Measurements from ENCODE around the gene RNF145. TPM values are rescaled to one million over a fixed set of nuclear protein-coding genes. Genes with fewer than 3 reads are reported as not detected.

RNF145 gene
- 40.8 TPM for polyA plus RNA-seq (2013)

GRCh38 chr5:159209438-159210209 is at the start of gene RNF145:
RNF145 (minus strand) TSS chr5:159209553; CDS start chr5:159203617, 5,936 bp downstream.
- Histone ChIP-seq H3K27ac (ENCODE audit: insufficient read depth in 1 of 2, low read depth in 1 of 2, low read length in 2 of 2, poor library complexity in 1 of 2, severe bottlenecking in 2 of 2) (peak within 1 kb of the TSS; percentile 48 to 84), H3K4me1 (ENCODE audit: control extremely low read depth in 1 of 4, control insufficient read depth in 4 of 4, insufficient read depth in 4 of 4, low read length in 3 of 4) (peaks cover 28 to 72% (median 43%) of the 10 kb centered on the region in 4 experiments), H3K9me3 (ENCODE audit: control extremely low read depth in 1 of 5, control insufficient read depth in 4 of 5, insufficient read depth in 2 of 5, low read depth in 1 of 5, low read length in 4 of 5) (no peaks in the 10 kb centered on the region), H3K4me3 (ENCODE audit: control insufficient read depth in 1 of 7, extremely low read depth in 1 of 7, insufficient read depth in 4 of 7, low read depth in 2 of 7, low read length in 6 of 7) (peak within 1 kb of the TSS; percentile 53 to 94 (median 94)), H3K36me3 (ENCODE audit: control insufficient read depth in 4 of 4, insufficient read depth in 4 of 4, low read length in 3 of 4) (no peaks in the 10 kb centered on the region), H3K27me3 (replicated peaks in 2 of 5; ENCODE audit: control insufficient read depth in 4 of 5, insufficient read depth in 5 of 5, low read length in 4 of 5) (no peaks in the 10 kb centered on the region)
- 2% methylated on average over 63 of the region's 65 CpGs for WGBS (ENCODE audit: insufficient coverage)
- DNase-seq, result peak; percentile 87 to 94 (median 93)
- ChIA-PET POLR2A (no interaction called here), CTCF (no interaction called here)

GRCh38 chr5:159258361-159258760 is 49.0 kb upstream of the RNF145 start:
- H3K27me3 ChIP-seq (replicated peaks in 2 of 5; ENCODE audit: control insufficient read depth in 4 of 5, insufficient read depth in 5 of 5, low read length in 4 of 5), result no peaks in the 10 kb centered on the region
- no peak for DNase-seq
- CTCF ChIA-PET, result interaction anchor here (1.0 to 1.7 kb wide), 3 partner anchors 8 to 102 kb away, joined by 3 to 4 read pairs (median 3); no protein-coding TSS in a partner anchor

GRCh38 chr5:159257629-159258283 is 48.4 kb upstream of the RNF145 start:
- Histone ChIP-seq H3K27me3 (replicated peaks in 2 of 5; ENCODE audit: control insufficient read depth in 4 of 5, insufficient read depth in 5 of 5, low read length in 4 of 5) (no peaks in the 10 kb centered on the region), H3K27ac (ENCODE audit: insufficient read depth in 1 of 2, low read depth in 1 of 2, low read length in 2 of 2, poor library complexity in 1 of 2, severe bottlenecking in 2 of 2) (no peak overlapping the region), H3K36me3 (ENCODE audit: control insufficient read depth in 4 of 4, insufficient read depth in 4 of 4, low read length in 3 of 4) (no peaks in the 10 kb centered on the region), H3K4me3 (ENCODE audit: control insufficient read depth in 1 of 7, extremely low read depth in 1 of 7, insufficient read depth in 4 of 7, low read depth in 2 of 7, low read length in 6 of 7) (no peak overlapping the region), H3K4me1 (ENCODE audit: control extremely low read depth in 1 of 4, control insufficient read depth in 4 of 4, insufficient read depth in 4 of 4, low read length in 3 of 4) (peaks cover 6 to 11% (median 10%) of the 10 kb centered on the region in 4 experiments), H3K9me3 (ENCODE audit: control extremely low read depth in 1 of 5, control insufficient read depth in 4 of 5, insufficient read depth in 2 of 5, low read depth in 1 of 5, low read length in 4 of 5) (no peaks in the 10 kb centered on the region)
- POLR2A ChIA-PET, result no interaction called here
- DNase-seq, result no peak
- WGBS (ENCODE audit: insufficient coverage), result 98% methylated on average over 4 of the region's 6 CpGs
- CTCF ChIA-PET, result interaction anchor here (1.0 to 1.7 kb wide), 3 partner anchors 9 to 50 kb away, joined by 3 read pairs; no protein-coding TSS in a partner anchor

More at GRCh38 chr5:159258361-159258760, 49.0 kb upstream of the RNF145 start:
- Histone ChIP-seq H3K4me3 (ENCODE audit: control insufficient read depth in 1 of 7, extremely low read depth in 1 of 7, insufficient read depth in 4 of 7, low read depth in 2 of 7, low read length in 6 of 7) (no peak overlapping the region), H3K36me3 (ENCODE audit: control insufficient read depth in 4 of 4, insufficient read depth in 4 of 4, low read length in 3 of 4) (no peaks in the 10 kb centered on the region), H3K9me3 (ENCODE audit: control extremely low read depth in 1 of 5, control insufficient read depth in 4 of 5, insufficient read depth in 2 of 5, low read depth in 1 of 5, low read length in 4 of 5) (no peaks in the 10 kb centered on the region), H3K4me1 (ENCODE audit: control extremely low read depth in 1 of 4, control insufficient read depth in 4 of 4, insufficient read depth in 4 of 4, low read length in 3 of 4) (peaks cover 6 to 15% (median 11%) of the 10 kb centered on the region in 4 experiments), H3K27ac (ENCODE audit: insufficient read depth in 1 of 2, low read depth in 1 of 2, low read length in 2 of 2, poor library complexity in 1 of 2, severe bottlenecking in 2 of 2) (no peak overlapping the region)
- no CpG with 5 or more reads among the region's 2 CpGs for WGBS (ENCODE audit: insufficient coverage)
- POLR2A ChIA-PET, result no interaction called here

GRCh38 chr5:159257007-159257406 is 47.7 kb upstream of the RNF145 start:
- H3K27me3 ChIP-seq (replicated peaks in 2 of 5; ENCODE audit: control insufficient read depth in 4 of 5, insufficient read depth in 5 of 5, low read length in 4 of 5), result no peaks in the 10 kb centered on the region
- ChIA-PET CTCF (interaction anchor here (1.0 to 1.7 kb wide), 4 partner anchors 10 to 49 kb away, joined by 3 read pairs; no protein-coding TSS in a partner anchor), POLR2A (interaction anchor here (0.6 kb wide), 1 partner anchor 87 kb away, joined by 3 read pairs; no protein-coding TSS in a partner anchor)
- no peaks in the 10 kb centered on the region for H3K36me3 ChIP-seq (ENCODE audit: control insufficient read depth in 4 of 4, insufficient read depth in 4 of 4, low read length in 3 of 4)
- no peaks in the 10 kb centered on the region for H3K9me3 ChIP-seq (ENCODE audit: control extremely low read depth in 1 of 5, control insufficient read depth in 4 of 5, insufficient read depth in 2 of 5, low read depth in 1 of 5, low read length in 4 of 5)
- H3K4me3 ChIP-seq (ENCODE audit: control insufficient read depth in 1 of 7, extremely low read depth in 1 of 7, insufficient read depth in 4 of 7, low read depth in 2 of 7, low read length in 6 of 7), result no peak overlapping the region
- no peak overlapping the region for H3K27ac ChIP-seq (ENCODE audit: insufficient read depth in 1 of 2, low read depth in 1 of 2, low read length in 2 of 2, poor library complexity in 1 of 2, severe bottlenecking in 2 of 2)
- H3K4me1 ChIP-seq (ENCODE audit: control extremely low read depth in 1 of 4, control insufficient read depth in 4 of 4, insufficient read depth in 4 of 4, low read length in 3 of 4), result peaks cover under 1 to 4% (median 3%) of the 10 kb centered on the region in 4 experiments
- DNase-seq, result no peak

- CTCF ChIA-PET, result interaction anchor here (1.4 to 2.6 kb wide), 2 partner anchors 9 to 27 kb away, joined by 4 to 7 read pairs; no protein-coding TSS in a partner anchor
- H3K9me3 ChIP-seq (ENCODE audit: control extremely low read depth in 1 of 5, control insufficient read depth in 4 of 5, insufficient read depth in 2 of 5, low read depth in 1 of 5, low read length in 4 of 5), result no peaks in the 10 kb centered on the region
- H3K4me3 ChIP-seq (ENCODE audit: control insufficient read depth in 1 of 7, extremely low read depth in 1 of 7, insufficient read depth in 4 of 7, low read depth in 2 of 7, low read length in 6 of 7), result no peak overlapping the region
- no peaks in the 10 kb centered on the region for H3K27me3 ChIP-seq (replicated peaks in 2 of 5; ENCODE audit: control insufficient read depth in 4 of 5, insufficient read depth in 5 of 5, low read length in 4 of 5)
- no CpG with 5 or more reads among the region's 1 CpG for WGBS (ENCODE audit: insufficient coverage)
- H3K27ac ChIP-seq (ENCODE audit: insufficient read depth in 1 of 2, low read depth in 1 of 2, low read length in 2 of 2, poor library complexity in 1 of 2, severe bottlenecking in 2 of 2), result no peak overlapping the region
- H3K4me1 ChIP-seq (ENCODE audit: control extremely low read depth in 1 of 4, control insufficient read depth in 4 of 4, insufficient read depth in 4 of 4, low read length in 3 of 4), result no peaks in the 10 kb centered on the region
- DNase-seq, result no peak
- POLR2A ChIA-PET, result no interaction called here
- no peaks in the 10 kb centered on the region for H3K36me3 ChIP-seq (ENCODE audit: control insufficient read depth in 4 of 4, insufficient read depth in 4 of 4, low read length in 3 of 4)
These were observed 42.8 kb upstream of the RNF145 start for GRCh38 chr5:159252195-159252594.

GRCh38 chr5:159249158-159249557 is 39.8 kb upstream of the RNF145 start:
- ChIA-PET POLR2A (no interaction called here), CTCF (no interaction called here)
- WGBS (ENCODE audit: insufficient coverage), result no CpG with 5 or more reads among the region's 2 CpGs

GRCh38 chr5:159244890-159245289 is 35.5 kb upstream of the RNF145 start:
- ChIA-PET CTCF (interaction anchor here (0.7 to 1.1 kb wide), 2 partner anchors 12 to 35 kb away, joined by 3 read pairs; no protein-coding TSS in a partner anchor), POLR2A (no interaction called here)
- Histone ChIP-seq H3K4me3 (ENCODE audit: control insufficient read depth in 1 of 7, extremely low read depth in 1 of 7, insufficient read depth in 4 of 7, low read depth in 2 of 7, low read length in 6 of 7) (no peak overlapping the region), H3K27ac (ENCODE audit: insufficient read depth in 1 of 2, low read depth in 1 of 2, low read length in 2 of 2, poor library complexity in 1 of 2, severe bottlenecking in 2 of 2) (no peak overlapping the region), H3K4me1 (ENCODE audit: control extremely low read depth in 1 of 4, control insufficient read depth in 4 of 4, insufficient read depth in 4 of 4, low read length in 3 of 4) (peaks cover 4 to 20% (median 8%) of the 10 kb centered on the region in 4 experiments), H3K27me3 (replicated peaks in 2 of 5; ENCODE audit: control insufficient read depth in 4 of 5, insufficient read depth in 5 of 5, low read length in 4 of 5) (no peaks in the 10 kb centered on the region), H3K9me3 (ENCODE audit: control extremely low read depth in 1 of 5, control insufficient read depth in 4 of 5, insufficient read depth in 2 of 5, low read depth in 1 of 5, low read length in 4 of 5) (no peaks in the 10 kb centered on the region), H3K36me3 (ENCODE audit: control insufficient read depth in 4 of 4, insufficient read depth in 4 of 4, low read length in 3 of 4) (no peaks in the 10 kb centered on the region)
- no peak for DNase-seq

More at GRCh38 chr5:159249158-159249557, 39.8 kb upstream of the RNF145 start:
- Histone ChIP-seq H3K27me3 (replicated peaks in 2 of 5; ENCODE audit: control insufficient read depth in 4 of 5, insufficient read depth in 5 of 5, low read length in 4 of 5) (no peaks in the 10 kb centered on the region), H3K27ac (ENCODE audit: insufficient read depth in 1 of 2, low read depth in 1 of 2, low read length in 2 of 2, poor library complexity in 1 of 2, severe bottlenecking in 2 of 2) (no peak overlapping the region), H3K4me1 (ENCODE audit: control extremely low read depth in 1 of 4, control insufficient read depth in 4 of 4, insufficient read depth in 4 of 4, low read length in 3 of 4) (no peaks in the 10 kb centered on the region), H3K36me3 (ENCODE audit: control insufficient read depth in 4 of 4, insufficient read depth in 4 of 4, low read length in 3 of 4) (no peaks in the 10 kb centered on the region), H3K9me3 (ENCODE audit: control extremely low read depth in 1 of 5, control insufficient read depth in 4 of 5, insufficient read depth in 2 of 5, low read depth in 1 of 5, low read length in 4 of 5) (no peaks in the 10 kb centered on the region), H3K4me3 (ENCODE audit: control insufficient read depth in 1 of 7, extremely low read depth in 1 of 7, insufficient read depth in 4 of 7, low read depth in 2 of 7, low read length in 6 of 7) (no peak overlapping the region)
- DNase-seq, result no peak

Measured in common myeloid progenitor, CD34-positive (primary cell).